Measurements from ENCODE around the gene CTBP2.

CTBP2 gene

DNA sequence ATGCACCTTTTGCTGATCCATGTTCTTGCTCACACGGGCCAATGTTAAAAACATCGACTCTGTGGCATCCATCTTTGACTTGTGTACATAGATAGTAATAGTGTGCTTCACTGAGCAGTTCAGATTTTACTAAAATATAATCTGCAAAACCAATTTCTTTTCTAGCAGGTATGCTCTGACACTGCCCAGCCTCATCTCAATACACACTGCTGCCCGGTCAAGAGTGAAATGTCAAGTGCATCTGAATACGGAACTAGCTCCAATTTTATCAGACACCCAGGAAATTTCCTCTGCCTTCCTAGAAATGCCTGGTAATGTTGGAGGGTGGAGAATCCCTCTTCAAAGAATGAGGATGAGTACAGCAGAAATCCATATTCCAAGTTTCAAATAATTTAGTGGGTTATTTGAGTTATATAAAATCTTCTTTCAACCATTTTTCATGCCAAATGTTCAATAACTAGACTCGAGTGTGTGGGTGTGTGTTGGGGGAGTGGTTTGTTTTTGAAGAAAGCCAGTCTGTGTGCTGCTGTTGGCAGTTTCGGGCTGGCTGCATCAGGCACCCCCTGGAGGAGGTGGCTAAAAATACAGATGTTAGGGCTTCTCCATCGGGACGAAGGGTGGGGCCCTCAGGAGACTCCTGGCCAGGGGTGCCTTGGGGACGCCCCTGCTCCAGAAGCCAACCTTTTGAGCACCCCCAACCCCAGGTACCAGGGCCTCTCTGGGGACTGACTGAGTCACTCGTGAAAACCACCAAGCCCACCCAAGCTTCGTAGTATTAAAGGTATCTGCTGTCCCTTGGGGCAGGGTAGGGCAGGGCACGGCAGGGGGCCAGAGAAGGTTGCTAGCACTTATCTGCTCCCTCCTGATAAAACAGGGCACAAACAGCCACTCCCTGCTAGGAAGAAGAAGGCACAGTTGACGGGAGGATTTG, 15.4 kb downstream of the CTBP2 start:
- no peak for DNase-seq (ENCODE audit: low read depth)

DNA sequence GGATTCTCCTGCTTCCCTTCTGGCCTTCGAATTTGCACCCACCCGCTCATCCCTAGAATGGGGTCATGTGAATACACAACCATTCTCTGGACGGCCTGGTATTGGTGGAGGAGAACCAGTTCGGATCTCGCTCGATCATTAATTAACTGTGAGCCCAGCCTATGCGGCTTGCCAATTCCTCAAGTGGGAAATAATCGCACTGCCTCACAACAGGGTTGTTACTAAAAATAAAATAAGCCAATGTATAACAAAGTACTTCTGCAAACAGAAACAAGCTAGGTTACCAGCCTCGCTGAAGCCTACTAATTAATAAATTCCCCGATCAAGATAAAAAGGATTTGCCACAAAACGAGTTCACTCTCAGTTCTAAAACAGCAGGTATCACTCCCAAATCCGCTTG, 16.2 kb downstream of the CTBP2 start:
- DNase-seq (ENCODE audit: low read depth), result no peak

DNA sequence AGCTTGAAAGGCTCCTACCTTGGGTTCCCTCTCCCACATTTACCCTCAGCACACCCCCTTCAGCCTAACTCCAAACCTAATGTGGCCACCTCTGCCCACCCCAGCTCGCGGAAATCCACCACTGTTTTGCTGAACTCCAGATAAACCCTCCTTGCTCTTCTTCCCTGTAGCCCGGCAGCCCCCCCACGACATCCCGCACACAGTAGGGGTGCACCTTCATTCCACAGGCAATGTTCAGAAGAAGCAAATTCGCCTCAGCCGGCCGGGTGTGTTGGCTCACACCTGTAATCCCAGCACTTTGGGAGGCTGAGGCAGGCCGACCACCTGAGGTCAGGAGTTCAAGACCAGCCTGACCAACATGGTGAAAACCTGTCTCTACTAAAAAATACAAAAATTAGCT, 17.4 kb downstream of the CTBP2 start:
- DNase-seq (ENCODE audit: low read depth), result no peak

DNA sequence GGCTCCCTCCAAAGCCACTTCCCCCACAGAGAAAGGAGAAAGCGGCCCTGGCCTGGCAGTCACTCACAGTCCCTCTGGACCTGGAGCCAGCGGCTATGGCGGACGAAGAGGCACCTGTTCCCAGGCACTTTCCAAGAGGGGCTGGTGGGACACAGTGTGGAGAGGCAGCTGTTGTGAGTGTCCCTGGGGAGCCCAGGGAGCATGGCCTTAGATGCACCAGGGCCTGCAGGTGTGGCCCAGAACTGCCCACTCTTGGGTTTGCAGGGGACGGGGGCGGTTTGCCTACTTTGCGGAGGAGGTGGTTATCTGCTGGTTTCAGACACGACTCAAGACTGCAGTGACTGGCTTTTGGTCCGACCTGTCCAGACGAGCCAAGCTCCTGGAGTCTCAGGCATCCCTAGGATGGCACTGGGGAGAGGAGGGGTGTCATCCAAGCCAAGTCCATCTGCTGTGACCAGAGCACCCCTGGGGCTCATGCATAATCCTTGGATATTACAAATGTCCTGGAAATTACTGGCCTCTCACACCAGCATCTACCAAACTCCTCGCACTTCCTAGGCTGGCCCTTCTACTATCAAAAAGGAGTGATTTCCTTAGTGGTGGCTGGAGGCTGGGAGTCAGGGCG, 18.4 kb downstream of the CTBP2 start:
- no peak for DNase-seq (ENCODE audit: low read depth)

DNA sequence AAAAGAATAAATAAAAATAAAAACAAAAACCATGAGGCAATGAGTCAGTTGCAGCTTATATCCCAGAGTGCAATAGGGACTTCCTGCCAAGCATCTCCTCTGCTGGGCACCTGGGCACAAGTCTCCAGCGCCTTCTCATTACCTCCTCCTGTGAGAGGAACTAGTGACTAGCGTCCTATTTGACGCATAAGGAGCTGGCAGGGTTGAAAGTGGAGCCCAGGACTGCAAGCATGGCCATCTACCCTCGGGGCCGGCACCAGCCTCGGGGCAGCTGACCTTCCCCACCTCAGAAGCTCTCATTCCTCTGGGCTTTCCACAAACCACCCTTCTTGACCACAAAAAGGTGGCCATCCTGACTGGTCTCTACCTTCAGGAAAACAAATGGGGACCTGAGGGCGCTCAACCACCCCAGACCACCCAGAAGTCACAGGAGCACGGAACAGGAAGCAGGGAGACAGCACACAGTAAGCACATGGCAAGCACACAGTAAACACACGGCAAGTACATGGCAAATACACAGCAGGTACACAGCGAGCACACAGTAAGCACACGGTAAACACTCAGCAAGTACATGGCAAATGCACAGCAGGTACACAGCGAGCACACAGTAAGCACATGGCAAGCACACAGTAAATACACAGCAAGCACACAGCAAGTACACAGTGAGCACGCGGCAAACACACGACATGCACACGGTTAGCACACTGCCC, 19.1 kb downstream of the CTBP2 start:
- no peak for DNase-seq (ENCODE audit: low read depth)

DNA sequence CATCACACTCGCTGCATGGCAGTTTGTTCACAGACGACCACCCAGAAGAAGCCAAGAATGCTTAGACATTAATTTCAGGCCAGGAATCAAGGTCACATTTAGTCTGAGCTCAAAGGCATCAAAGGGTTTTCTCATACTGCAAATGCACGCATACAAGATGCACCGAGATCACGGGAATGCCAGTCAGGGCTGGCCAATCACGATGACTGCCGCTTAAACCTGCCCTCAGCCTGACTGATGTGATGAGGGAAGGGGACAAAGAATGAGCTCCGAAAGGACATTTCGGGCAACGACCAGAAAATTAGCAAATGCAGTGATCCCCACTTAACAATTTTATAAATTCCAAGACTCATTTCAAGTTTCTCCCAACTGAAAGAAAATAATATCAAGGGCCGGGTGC, 20.2 kb downstream of the CTBP2 start:
- DNase-seq (ENCODE audit: low read depth), result no peak

DNA sequence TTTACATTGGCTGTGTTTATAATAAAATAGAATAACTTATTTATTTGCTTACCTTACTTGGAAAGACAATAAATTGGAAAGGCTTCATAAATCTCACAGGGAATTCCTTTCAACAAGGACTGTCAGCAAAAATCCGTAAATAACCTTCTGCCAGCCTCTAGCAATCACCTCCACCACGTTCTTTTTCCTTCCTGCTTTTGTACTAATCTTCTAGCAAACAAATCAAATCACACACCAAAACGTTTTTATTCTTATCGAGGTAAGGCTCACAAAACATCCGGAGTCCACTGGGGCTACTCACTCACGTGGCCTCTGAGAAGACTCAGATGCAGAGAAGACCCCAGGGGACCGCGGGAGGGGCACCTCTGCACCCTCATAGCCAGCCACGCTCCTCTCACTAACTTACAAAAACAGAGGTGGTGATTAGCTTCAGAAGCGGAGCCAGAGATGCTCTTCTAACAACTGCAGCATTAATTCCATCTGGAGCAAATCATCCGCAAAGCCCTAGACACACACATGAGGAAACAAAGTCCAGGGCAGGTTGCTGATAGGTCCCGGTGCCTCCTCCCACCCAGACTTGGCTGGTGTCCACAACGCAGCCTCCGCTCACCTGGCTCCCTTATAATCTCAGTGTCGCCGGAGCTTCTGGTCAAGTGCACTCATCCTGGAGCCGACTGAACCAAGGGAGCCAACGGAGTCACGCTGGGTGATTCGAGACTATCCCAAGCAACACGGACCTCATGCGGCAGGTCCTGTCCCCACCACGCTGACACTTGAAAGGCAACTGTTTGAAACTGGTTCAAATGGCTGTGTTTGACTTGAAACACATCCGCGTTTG, 22.5 kb downstream of the CTBP2 start:
- no peak for DNase-seq (ENCODE audit: low read depth)

DNA sequence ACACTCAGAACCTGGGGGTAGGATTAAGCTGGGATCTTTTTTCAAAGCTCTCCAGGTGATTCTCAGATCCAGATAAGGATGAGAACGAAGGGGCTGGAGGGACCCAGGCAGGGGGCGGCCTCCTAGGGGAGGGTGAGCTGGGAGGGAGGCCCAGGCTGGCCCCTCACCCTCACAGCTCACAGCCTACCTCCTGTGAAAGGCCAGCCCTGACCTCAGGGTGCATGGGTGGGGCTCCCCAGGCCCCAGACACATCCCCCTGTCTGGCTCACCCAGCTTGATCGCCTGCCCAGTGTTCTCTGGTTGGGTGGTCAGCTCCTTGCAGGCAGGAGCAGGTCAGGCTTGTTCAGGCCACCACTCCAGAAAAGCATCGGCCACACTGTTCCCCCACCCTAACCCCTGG, 24.3 kb downstream of the CTBP2 start:
- DNase-seq (ENCODE audit: low read depth), result no peak

DNA sequence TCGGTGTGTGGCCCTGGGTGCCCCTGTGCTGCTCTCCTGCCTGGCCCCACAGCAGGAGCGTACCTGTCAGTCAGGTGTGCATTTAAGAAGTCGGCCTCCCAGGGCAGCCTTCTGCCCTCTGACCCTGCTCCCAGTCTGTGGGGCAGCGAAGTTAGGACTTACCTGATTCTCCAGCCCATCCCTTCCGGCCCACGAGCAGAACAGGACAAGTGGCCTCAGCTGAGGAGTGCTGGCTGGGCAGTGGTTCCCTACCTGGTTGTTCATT, 24.7 kb downstream of the CTBP2 start:
- DNase-seq (ENCODE audit: low read depth), result no peak

DNA sequence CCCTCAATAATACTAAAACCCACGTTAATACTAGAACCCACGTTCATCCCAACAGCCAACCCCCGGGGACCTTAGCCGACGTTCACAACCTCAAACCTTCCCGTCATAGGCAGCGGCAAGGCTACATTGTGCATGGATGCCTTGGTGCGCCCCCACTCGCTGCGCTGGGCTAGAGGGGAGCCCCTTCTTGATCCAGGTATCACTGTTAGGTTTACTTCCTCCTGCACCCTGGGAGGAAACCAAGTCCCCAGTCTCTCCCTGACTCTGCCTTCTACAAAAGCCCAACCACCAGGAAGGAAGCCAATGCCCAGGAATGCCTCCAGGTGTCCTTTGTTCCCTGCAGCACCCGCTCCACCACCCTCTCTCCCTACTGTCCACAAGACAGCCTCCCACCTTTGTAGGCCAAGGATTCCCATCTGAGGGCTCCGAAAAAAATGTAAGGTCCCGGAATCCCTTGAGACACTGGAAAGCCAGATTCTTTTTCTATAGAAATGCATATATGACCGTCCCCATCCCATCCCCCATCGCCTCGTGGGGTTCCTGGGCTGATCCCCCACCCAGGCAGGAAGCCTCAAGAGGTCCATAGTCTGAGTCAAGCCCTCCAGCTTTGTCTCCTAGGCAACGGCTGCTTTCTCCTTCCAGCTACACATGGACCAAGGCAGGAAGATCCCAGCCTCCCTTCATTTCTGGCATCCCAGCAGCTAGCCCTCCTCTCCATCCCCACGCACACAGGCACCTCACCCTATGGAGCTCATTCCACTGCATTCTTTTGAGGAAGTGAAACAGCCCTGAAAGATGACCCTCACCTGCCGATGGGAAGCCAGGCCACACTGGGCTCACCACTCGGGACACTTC, 25.2 kb downstream of the CTBP2 start:
- no peak for DNase-seq (ENCODE audit: low read depth)

DNA sequence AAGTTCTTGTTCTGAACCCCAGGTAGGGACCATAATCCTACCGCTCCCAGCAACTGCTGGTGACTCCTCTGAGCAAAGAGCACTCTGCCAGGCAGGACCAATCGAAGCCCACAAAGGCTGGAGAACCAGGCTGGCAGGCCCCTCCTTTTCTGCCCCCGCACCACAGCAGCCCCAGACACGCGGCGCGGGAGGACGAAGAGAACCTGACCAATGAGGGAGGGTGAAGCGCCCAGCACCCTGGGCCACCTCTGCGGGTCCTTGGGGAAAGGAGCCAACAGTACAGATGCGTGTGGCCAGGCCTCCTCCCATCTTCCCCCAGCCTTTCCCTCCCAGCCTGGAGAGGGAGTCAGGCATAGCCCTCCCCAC, 25.9 kb downstream of the CTBP2 start:
- no peak for DNase-seq (ENCODE audit: low read depth)

DNA sequence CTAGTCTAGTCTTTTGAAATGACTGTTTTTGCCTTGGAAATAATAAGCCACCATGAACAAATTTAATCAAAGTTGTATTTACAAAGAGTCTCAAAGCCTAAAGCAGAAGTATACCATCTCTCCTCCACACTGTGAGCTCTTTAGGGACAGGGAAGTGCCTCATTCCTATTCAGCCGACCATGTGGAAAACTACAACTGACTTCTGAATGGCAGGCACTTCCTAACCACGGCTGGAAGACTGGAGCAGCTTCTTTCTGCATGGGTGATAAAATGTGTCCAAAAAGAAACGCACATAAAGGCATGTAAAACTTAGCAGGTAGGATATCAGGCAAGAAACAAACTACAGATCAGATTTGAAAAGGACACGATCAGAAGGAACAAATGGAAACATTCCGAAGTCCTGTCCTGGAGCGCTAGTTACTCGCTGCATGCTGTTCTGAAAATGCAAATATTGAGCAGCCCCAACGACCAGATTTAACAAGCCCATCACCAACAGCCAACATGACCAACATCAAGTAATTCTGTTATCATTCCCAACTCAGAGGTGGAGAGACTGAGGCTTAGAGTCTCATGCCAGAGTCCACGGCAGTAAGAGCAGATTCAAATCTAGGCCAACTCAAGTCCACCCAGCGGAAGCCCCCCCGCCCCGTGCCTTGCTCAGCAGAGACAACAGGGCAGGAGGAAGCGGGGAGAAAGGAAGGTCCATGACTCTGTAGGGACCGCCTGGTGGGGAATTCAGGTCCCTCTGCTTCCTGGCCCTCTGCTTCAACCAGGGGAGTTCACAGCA, 26.5 kb downstream of the CTBP2 start:
- DNase-seq (ENCODE audit: low read depth), result no peak

DNA sequence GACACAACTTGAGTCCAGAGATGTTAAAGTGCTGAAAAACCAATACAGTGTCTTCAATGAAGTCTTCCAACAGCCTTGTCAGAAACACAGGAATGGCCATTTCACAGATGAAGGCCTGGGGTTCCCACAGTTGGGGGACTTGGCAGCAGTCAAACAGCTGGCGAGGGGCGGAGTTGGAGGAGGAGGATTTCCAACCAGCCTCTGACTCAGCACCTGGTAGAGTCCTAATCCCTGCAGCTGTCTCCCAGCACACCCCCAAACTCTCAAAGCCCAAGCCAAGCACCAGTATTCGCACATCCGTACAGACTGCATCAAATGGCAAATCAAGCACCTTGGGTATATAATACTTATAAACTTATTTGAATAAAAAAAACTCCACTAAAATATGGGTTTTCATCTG, 28.0 kb downstream of the CTBP2 start:
- no peak for DNase-seq (ENCODE audit: low read depth)

DNA sequence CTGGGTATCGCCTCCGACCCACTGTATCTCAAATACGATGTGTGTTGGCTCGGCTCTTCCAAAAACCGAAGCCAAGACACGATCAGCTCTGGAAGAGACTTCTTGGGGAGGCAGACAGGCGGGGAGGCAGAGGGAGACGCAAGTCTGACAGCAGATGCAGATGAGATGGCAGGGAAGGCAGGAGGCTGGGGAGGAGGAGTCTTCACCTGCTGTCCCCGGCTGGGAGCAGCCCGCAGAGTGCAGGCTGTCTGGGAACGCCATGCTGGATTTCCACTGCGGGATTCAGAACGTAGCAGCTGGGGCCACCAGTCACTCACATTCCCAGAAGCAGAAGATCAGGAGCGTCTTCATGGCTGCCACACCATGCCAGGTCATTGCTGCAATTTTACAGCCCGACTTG, 29.4 kb downstream of the CTBP2 start:
- DNase-seq (ENCODE audit: low read depth), result no peak

DNA sequence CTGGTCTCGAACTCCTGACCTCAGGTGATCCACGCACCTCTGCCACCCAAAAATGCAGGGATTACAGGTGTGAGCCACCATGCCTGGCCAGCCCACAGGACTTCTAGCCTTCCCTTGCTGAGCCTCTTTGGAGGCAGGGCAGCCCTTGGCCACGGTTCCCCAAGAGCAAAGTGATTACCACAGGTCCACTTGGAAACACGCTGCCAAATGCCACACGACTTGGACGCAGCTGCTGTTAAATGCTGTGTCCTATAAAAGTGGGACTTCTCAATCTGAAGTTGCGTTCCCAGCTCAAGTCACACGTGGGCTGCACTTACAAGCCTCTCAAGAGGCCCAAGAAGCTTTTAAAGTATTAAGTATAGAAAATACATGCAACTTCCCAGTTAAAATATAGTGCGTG, 30.1 kb downstream of the CTBP2 start:
- DNase-seq (ENCODE audit: low read depth), result no peak

DNA sequence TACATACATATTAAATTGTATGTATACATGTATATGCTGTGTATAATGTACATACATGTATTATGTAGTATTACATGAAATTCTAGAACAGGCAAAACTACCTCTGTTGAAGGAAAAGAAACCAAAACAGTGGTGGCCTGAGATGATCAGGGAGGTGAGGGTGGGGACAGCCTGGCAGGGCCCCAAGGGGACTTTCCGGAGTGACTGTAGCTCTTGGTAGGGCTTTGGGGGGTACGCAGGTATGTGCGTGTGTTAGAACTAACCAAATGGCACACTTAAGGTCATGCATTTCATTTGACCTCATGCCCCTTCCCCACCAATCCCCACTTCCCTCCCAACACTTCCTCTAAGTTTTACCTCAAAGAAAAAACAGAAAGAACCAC, 31.3 kb downstream of the CTBP2 start:
- DNase-seq (ENCODE audit: low read depth), result no peak

DNA sequence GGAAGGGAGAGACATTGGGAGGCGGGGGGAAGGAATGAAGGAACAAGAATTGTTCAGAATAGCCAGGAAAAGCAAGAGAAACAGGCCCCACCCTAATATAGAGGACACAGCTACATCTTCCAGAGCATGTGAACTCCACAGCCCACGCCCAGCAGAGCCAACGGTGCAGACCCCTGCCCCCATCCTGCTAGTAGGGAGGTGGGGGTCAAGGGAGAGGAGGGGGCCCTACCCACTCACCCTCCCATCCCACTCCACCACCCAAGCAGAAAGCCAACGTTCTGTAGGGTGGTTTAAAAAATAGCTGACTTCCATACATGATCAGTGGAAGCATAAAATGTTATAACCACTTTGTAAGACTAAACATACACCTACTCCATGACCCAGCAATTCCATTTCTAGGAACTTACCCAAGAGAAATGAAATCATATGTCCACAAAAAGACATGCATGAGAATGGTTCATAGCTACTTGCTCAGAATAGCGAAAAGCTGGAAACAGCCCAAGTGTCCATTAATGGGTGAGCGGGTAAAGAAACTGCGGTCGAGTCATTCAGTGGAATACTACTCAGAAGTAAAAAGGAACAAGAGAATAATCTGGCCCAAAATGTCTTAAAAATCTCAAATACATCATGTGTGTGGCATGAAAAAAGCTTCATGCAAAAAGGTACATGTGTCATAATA, 31.8 kb downstream of the CTBP2 start:
- DNase-seq (ENCODE audit: low read depth), result no peak

DNA sequence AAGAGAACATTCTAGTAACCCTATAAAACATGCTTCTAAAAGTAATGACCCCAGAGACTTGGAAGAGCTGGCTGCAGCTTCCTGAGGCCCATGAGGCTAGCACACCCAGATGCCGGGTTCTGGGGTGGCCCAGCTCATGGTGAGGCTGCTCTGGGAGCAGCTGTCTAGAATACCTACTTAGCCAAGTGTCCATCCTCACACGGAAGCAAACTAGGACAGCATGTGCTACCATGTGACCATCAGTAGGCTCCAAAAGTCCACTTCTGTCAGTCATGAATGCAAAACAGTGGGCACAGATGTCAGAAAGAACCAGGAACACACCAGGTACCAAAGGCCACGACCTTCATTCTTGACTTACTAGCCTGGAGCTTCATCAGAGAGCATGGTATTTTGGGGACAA, 32.4 kb downstream of the CTBP2 start:
- no peak for DNase-seq (ENCODE audit: low read depth)

DNA sequence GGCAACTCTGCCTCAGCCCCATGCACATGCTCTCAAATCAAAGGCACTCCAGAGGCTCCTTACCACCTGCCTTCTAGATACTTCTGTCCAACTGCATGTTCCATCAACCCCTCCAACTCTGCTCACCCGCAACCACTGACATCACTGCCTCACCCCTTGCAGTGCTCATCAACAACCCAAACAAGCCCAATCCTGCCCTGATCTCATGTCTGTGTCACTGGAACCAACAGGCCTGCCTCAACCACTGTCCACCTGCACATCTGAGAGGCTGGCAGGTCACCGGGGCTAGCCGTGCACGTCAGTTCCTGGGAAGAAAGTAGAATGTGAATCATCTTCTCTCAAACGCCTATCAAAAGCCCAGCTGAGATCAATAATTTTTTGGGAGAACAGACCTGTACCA, 33.3 kb downstream of the CTBP2 start:
- DNase-seq (ENCODE audit: low read depth), result no peak

Data from stimulated activated CD8-positive, alpha-beta memory T cell treated with anti-CD3 and anti-CD28 coated beads, Interleukin-12 subunit alpha, Interleukin-12 subunit beta, amount 100 ng/mL, for 4 hours (primary cell).